HG03520 (cell line): ENCODE results near the gene SAPCD2.

Experiments used
- ATAC-seq: cut with Tn5 transposase; IDR thresholded peaks from one replicate; pipeline ENCODE4 v1.9.1; 2021; ENCODE audit warnings: mild to moderate bottlenecking, moderate library complexity; ENCODE audit not compliant: unreplicated experiment

SAPCD2 gene

DNA sequence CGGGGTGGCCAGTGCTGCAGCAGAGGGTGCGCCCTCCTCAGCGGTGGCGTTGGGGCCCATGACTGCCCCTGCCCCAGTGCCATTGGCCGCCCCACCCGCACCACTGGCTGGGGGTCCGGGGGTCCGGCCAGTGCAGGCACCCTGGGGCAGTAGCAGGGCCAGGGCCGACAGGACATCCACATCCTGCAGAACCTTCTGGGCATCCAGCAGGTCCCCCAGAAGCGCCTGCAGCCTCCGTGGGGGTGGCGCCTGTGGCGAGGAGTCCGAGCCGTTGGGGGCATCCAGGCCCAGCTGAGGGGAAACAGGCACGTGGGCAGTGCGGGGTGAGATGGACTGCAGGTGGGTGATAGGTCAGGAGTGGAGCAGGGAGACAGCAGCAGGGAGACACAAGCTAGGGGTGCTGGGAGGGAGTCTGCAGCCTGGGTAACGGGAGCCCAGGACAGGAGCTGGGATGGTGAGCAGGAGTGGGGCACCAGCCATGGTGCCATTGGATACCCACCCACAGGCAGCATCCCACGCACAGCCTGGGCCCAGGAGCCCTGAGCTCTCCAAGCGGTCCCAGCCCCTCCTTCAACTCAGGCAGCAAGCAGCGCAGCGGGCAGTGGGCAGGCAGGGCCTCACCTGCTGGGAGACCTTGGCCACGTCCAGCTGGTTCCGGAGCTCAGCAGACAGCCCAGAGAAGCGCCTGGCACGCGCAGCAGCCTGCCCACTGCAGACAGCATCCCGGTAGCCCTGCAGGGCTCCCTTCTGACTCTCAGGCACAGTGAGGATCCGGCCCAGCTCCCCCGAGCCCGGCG, 49.4 kb downstream of the SAPCD2 start:
- ATAC-seq: no peak

DNA sequence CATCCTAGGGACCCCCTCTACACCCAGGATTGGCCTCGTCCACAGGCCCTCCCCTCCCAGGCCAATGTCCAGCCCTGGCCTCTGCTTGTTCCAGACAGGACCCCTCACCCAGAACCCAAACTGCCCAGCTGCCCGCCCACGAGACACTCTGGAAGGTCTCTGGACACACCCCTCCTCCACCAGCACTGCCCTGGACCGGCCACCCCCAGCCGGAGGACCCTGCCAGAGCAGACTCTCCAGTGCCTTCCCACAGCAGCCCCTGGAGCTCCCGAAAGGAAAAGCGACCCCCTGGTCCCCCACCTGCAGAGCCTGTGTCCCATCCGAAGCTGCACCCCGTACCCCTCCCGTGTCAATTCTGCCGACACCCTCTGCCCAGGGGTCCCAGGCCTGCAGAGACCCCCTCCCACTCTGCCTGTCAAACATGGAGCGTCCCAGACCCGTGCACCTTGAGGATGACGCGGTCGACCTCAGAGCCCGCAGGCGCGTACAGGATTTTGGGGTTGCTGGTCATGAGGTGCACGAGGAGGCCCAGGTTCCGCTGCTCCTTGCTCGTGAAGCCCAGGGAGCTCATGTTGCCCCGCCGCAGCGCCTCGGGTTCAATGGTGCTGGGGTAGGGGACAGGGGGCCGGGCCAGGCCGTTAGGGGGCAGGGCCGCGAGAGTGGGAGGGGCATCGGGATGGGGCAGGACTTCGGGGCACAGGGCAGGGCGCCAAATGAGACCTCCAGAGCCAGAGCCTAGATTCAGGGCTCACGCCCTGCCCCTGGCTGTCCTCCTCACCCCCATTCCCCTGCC, 50.3 kb downstream of the SAPCD2 start:
- no peak for ATAC-seq

GRCh38 chr9:137018761-137019559, 51.4 kb downstream of the SAPCD2 start:
- no peak for ATAC-seq

GRCh38 chr9:137017791-137018497, 52.4 kb downstream of the SAPCD2 start:
- ATAC-seq: no peak

DNA sequence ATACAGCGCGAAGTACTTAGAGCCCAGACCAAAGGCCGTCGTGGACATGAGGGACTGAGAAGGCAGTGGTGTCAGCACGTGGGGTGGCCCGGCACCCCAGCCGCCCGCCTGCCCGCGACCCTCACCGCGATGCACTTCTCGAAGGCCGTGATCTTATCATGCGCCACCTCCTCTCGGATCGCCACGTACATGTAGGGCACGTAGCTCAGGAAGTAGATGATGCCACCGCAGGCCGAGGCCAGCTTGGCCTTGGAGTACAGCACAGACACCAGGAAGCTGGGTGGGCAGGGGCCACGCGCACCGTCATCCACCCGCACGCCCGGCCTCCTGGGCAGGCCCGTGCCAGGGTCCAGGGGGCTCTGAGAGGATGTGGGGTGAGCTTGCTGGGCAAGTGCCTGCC, 53.3 kb downstream of the SAPCD2 start:
- ATAC-seq: no peak

GRCh38 chr9:137016436-137016835, 53.9 kb downstream of the SAPCD2 start:
- ATAC-seq: no peak

DNA sequence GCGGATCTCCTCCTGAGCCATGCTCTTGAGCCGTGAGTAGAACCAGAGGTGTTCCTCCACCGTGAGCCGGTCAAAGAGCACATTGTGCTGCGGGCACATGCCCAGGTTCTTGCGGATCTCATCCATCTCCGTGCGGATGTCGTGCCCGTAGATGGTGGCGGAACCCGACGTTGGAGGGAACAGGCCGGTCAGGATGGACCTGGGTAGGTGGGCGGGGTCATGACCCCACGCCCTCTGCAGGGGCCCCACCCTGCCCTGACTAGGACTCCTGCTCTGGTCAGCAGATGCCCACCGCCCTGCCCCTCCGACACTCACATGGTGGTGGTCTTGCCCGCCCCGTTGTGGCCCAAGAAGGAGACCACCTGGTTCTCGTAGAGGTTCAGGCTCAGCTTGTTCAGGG, 54.4 kb downstream of the SAPCD2 start:
- ATAC-seq: no peak

- no peak for ATAC-seq
Observed at GRCh38 chr9:137015540-137015930, 54.8 kb downstream of the SAPCD2 start.

GRCh38 chr9:137014776-137015539, 55.4 kb downstream of the SAPCD2 start:
- ATAC-seq: no peak

DNA sequence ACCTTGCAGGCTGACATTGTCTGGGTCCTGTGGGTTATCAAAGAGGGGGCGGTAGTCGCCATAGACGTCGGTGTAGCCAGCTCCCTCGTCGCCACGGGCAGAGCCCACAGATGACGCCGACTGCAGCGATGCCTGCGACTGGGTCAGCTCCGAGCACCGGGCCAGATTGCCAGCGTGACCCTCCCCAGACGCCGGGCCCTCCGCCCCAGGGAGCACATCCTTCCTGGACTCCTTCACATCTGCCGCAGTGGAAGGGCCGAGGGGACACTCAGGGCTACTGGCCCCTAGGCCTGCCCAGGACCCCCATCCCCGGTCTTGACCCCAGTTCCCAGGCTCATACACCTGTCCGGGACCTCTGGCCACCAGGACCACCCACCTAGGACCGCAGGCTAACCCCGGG, 56.2 kb downstream of the SAPCD2 start:
- ATAC-seq: no peak

- ATAC-seq: no peak
Observed at GRCh38 chr9:137013571-137013940, 56.8 kb downstream of the SAPCD2 start.

- no peak for ATAC-seq
Observed at GRCh38 chr9:137012694-137013570, 57.4 kb downstream of the SAPCD2 start.
